Sigmoid colon (tissue), 3 donors: ENCODE results near the gene APOL3.

Experiments used
- POLR2A ChIP-seq, 2 donors: fragments of 450-650 bp; IDR thresholded peaks; one replicate each; pipeline ENCODE4 v1.6.1; 2016; ENCODE audit warnings: antibody characterized with exemption in 2 of 2, mild to moderate bottlenecking in 2 of 2, moderate library complexity in 2 of 2
- TF ChIP-seq, protein P1 (sequence below), 4 experiments: fragments of 450-650 bp in 3 of 4; fragments of 200-600 bp in 1 of 4; IDR thresholded peaks; one replicate each; pipeline ENCODE4 v1.5.1; 2016 to 2019; ENCODE audit warnings: antibody characterized with exemption in 4 of 4, mild to moderate bottlenecking in 3 of 4, moderate library complexity in 2 of 4

DNA sequence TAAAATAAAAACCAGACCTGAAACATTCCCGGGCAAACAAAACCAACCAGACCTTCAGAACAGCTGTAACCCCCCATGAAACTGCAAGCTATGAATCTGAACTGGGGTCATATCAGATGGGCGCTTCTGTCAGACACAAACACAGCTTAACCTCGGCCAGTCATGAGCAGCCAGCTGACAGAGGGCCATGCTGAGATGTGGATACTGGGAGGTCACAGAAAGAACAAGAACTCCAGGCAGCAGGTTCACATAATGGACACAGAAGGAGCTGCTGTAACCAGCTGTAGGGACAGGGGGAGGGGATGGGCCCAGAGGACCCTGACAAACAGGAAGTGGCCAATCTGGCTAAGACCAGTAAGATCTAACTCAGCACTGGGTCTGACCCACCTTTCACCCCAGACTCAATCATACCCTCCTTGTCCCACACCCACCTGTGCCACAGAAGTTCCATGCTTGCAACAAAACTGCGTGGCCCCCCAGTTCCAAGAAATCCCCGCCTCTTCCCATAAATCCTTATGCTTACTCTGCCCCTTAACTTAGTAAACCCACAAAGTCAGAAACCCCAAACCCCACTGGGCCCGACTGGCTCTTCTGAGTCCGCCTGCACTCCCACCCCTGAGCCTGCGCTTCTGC, 37.1 kb upstream of the APOL3 start:
- no peak for TF ChIP-seq POLR2A (IDR thresholded peaks at IDR 0.05)
- TF ChIP-seq, protein P1, sequence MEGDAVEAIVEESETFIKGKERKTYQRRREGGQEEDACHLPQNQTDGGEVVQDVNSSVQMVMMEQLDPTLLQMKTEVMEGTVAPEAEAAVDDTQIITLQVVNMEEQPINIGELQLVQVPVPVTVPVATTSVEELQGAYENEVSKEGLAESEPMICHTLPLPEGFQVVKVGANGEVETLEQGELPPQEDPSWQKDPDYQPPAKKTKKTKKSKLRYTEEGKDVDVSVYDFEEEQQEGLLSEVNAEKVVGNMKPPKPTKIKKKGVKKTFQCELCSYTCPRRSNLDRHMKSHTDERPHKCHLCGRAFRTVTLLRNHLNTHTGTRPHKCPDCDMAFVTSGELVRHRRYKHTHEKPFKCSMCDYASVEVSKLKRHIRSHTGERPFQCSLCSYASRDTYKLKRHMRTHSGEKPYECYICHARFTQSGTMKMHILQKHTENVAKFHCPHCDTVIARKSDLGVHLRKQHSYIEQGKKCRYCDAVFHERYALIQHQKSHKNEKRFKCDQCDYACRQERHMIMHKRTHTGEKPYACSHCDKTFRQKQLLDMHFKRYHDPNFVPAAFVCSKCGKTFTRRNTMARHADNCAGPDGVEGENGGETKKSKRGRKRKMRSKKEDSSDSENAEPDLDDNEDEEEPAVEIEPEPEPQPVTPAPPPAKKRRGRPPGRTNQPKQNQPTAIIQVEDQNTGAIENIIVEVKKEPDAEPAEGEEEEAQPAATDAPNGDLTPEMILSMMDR (IDR thresholded peaks at IDR 0.05), result no peak
